LNCaP clone FGC (cell line): Measurements from ENCODE around the gene GOSR1.
"Not testable (repeated sequence)": the region's sequence is repeated elsewhere in the genome, so short reads cannot be mapped to it uniquely, and the experiment has no call there.

Source experiments
- DNase-seq: peaks from one replicate; pipeline ENCODE4 v3.0.0-alpha.2; 2011; ENCODE audit warnings: low read depth
- H3K4me3 ChIP-seq: 2 replicates; pipeline ENCODE4 v1.5.1; 2011; ENCODE audit warnings: mild to moderate bottlenecking, low read depth, low read length, control low read depth
- CTCF ChIP-seq: IDR thresholded peaks from 2 replicates; pipeline ENCODE4 v1.5.1; 2012; ENCODE audit warnings: mild to moderate bottlenecking; ENCODE audit not compliant: control insufficient read depth, insufficient read depth; ENCODE audit errors: extremely low read depth

The GOSR1 gene

GRCh38 chr17:30449480-30449879 lies 27.7 kb upstream of the GOSR1 start:
- H3K4me3 ChIP-seq = no peak overlapping the region
- DNase-seq = no peak
- TF ChIP-seq CTCF = no peak

GRCh38 chr17:30450125-30451027 lies 26.8 kb upstream of the GOSR1 start:
- H3K4me3 ChIP-seq = no peak overlapping the region
- no peak for TF ChIP-seq CTCF
- no peak for DNase-seq

- TF ChIP-seq CTCF = no peak
- H3K4me3 ChIP-seq = no peak overlapping the region
- DNase-seq = no peak
These were observed 22.6 kb upstream of the GOSR1 start for GRCh38 chr17:30454635-30455034.

GRCh38 chr17:30458371-30458770 lies 18.8 kb upstream of the GOSR1 start:
- no peak for DNase-seq
- no peak for TF ChIP-seq CTCF
- H3K4me3 ChIP-seq = no peak overlapping the region

- not testable (repeated sequence) for H3K4me3 ChIP-seq, DNase-seq
These were observed 18.3 kb upstream of the GOSR1 start for GRCh38 chr17:30458797-30459413.

GRCh38 chr17:30468465-30468864 lies 8.7 kb upstream of the GOSR1 start:
- DNase-seq = no peak
- no peak for TF ChIP-seq CTCF
- H3K4me3 ChIP-seq = no peak overlapping the region

- TF ChIP-seq CTCF = no peak
- H3K4me3 ChIP-seq = no peak overlapping the region
- no peak for DNase-seq
These were observed 4.8 kb upstream of the GOSR1 start for GRCh38 chr17:30472238-30472890.
